A673 (cell line): Measurements from ENCODE around the gene PAQR8. TPM values are rescaled to one million over a fixed set of nuclear protein-coding genes. Genes with fewer than 3 reads are reported as not detected.

ENCODE experiments used
- BruUV-seq: library from RNA; stranded (reverse); fragments of 400-500 nt; replicated peaks from 2 replicates; lab custom pipeline; 2021; lab: Mats Ljungman, UMichigan
- CTCF ChIA-PET: fragments of 300-600 bp; sonication (Branson Sonifier 250); formaldehyde crosslinking; loops from one replicate; lab custom pipeline; 2022; ENCODE audit warnings: antibody characterized with exemption; lab: Charles Lee
- POLR2A ChIA-PET: fragments of 300-600 bp; sonication (Branson Sonifier 250); formaldehyde crosslinking; loops from one replicate; lab custom pipeline; 2022; ENCODE audit warnings: antibody characterized with exemption; ENCODE audit not compliant: low non-redundant PET; lab: Charles Lee
- DNase-seq: peaks from one replicate; pipeline ENCODE4 v3.0.0-alpha.2; 2015; ENCODE audit warnings: low spot score
- H3K27ac ChIP-seq: fragments of 200-600 bp; sonication (generic); 2 replicates; pipeline ENCODE4 v1.5.1; 2016; ENCODE audit warnings: mixed run types, low read depth, mild to moderate bottlenecking, mixed read lengths, antibody characterized with exemption, low read length; ENCODE audit not compliant: poor library complexity, severe bottlenecking
- H3K27me3 ChIP-seq: fragments of 200-600 bp; sonication (generic); replicated peaks from 2 replicates; pipeline ENCODE4 v1.6.1; 2017; ENCODE audit warnings: mixed run types, low read depth, mild to moderate bottlenecking, mixed read lengths, antibody characterized with exemption, low read length; ENCODE audit not compliant: insufficient read depth, poor library complexity
- H3K36me3 ChIP-seq: fragments of 200-600 bp; sonication (generic); 2 replicates; pipeline ENCODE4 v1.6.1; 2016; ENCODE audit warnings: mixed run types, mild to moderate bottlenecking, mixed read lengths, antibody characterized with exemption, low read length; ENCODE audit not compliant: insufficient read depth, poor library complexity, severe bottlenecking
- H3K4me1 ChIP-seq: fragments of 200-600 bp; sonication (generic); 2 replicates; pipeline ENCODE4 v1.6.1; 2017; ENCODE audit warnings: mixed run types, mild to moderate bottlenecking, mixed read lengths, antibody characterized with exemption, low read length; ENCODE audit not compliant: insufficient read depth, poor library complexity, severe bottlenecking
- H3K4me3 ChIP-seq: fragments of 200-600 bp; sonication (generic); 2 replicates; pipeline ENCODE4 v1.5.1; 2016; ENCODE audit warnings: low read depth, mixed run types, mild to moderate bottlenecking, mixed read lengths, low read length; ENCODE audit not compliant: poor library complexity, severe bottlenecking
- H3K9me3 ChIP-seq: fragments of 200-600 bp; sonication (generic); 2 replicates; pipeline ENCODE4 v1.6.1; 2016; ENCODE audit warnings: mixed run types, low read depth, mild to moderate bottlenecking, mixed read lengths, antibody characterized with exemption, low read length; ENCODE audit not compliant: poor library complexity, severe bottlenecking
- EZH2 ChIP-seq: fragments of 200-600 bp; sonication (generic); IDR thresholded peaks from 2 replicates; pipeline ENCODE4 v1.6.1; 2017; ENCODE audit warnings: borderline replicate concordance, low read depth, mild to moderate bottlenecking, mixed read lengths, antibody characterized with exemption, low read length; ENCODE audit not compliant: poor library complexity, severe bottlenecking
- intact Hi-C: fragments of 100-400 bp; cut with micrococcal nuclease; formaldehyde crosslinking; loops from one replicate; pipeline ENCODE4 v1.10.0; 2022; ENCODE audit not compliant: unreplicated experiment
- total RNA-seq: library from RNA; stranded (reverse); gene quantifications from 2 replicates; pipeline ENCODE4 v1.2.3, GENCODE V29; 2021
- TF ChIP-seq, protein P1 (sequence below): fragments of 300-800, 200-600 bp; sonication (generic); conservative IDR thresholded peaks from 2 replicates; pipeline ENCODE4 v1.5.1; 2017; ENCODE audit warnings: low read depth, mild to moderate bottlenecking, antibody characterized with exemption, low read length, moderate library complexity, mixed read lengths

Gene PAQR8
- total RNA-seq, 1 experiment from 2014 or later: 1.5 TPM

DNA sequence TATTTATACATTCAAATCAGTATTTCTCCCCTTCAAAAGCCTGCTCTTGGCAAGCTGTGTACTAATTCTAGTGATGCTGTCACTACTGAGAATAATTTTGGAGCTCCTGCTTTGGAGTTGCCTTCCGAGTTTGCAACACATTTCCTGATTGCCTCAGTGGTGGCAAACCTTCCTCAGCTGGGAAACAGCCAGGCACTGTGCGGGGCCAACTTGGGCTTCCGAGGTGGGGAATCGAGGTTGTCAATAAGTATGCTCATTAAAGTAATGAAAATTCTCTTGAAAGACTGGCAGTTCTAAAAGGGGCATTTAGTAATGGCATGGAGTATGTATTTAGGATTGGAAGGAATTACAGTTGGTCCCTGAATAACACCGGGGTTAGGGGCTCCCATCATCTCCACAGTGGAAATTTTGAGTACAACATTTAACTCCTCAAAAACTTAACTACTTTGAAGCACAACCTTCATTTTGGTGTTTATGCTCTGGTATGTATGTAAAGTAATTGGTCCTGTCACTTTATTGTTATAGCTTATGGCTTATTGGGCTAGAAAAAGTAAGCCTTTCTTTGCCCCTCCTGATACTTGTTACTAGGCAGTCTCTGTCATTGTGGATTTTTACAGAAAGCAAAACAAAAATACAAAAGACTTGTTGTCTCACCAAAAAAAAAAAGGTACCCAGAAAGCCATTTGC, 2.7 kb downstream of the PAQR8 start:
- DNase-seq: no peak
- no TSS peak for BruUV-seq
- TF ChIP-seq, protein P1, sequence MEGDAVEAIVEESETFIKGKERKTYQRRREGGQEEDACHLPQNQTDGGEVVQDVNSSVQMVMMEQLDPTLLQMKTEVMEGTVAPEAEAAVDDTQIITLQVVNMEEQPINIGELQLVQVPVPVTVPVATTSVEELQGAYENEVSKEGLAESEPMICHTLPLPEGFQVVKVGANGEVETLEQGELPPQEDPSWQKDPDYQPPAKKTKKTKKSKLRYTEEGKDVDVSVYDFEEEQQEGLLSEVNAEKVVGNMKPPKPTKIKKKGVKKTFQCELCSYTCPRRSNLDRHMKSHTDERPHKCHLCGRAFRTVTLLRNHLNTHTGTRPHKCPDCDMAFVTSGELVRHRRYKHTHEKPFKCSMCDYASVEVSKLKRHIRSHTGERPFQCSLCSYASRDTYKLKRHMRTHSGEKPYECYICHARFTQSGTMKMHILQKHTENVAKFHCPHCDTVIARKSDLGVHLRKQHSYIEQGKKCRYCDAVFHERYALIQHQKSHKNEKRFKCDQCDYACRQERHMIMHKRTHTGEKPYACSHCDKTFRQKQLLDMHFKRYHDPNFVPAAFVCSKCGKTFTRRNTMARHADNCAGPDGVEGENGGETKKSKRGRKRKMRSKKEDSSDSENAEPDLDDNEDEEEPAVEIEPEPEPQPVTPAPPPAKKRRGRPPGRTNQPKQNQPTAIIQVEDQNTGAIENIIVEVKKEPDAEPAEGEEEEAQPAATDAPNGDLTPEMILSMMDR: no peak
- no peak for TF ChIP-seq EZH2
- H3K4me3 ChIP-seq: no peak overlapping the region
- H3K27ac ChIP-seq: no peak overlapping the region
- ChIA-PET CTCF (interaction anchor here (0.7 kb wide), 1 partner anchor 44 kb away, joined by 7 read pairs; no protein-coding TSS in a partner anchor), POLR2A (no interaction called here)
- intact Hi-C loops: no loop called here
- no peaks in the 10 kb centered on the region for H3K36me3 ChIP-seq
- no peaks in the 10 kb centered on the region for H3K27me3 ChIP-seq
- no peaks in the 10 kb centered on the region for H3K9me3 ChIP-seq
- H3K4me1 ChIP-seq: peaks cover 11% of the 10 kb centered on the region

- ChIA-PET CTCF (no interaction called here), POLR2A (no interaction called here)
- intact Hi-C loops: no loop called here
Observed at GRCh38 chr6:52365317-52365716, 3.4 kb downstream of the PAQR8 start.

GRCh38 chr6:52365866-52366540, 4.1 kb downstream of the PAQR8 start:
- H3K36me3 ChIP-seq: no peaks in the 10 kb centered on the region
- no peak for TF ChIP-seq EZH2
- TF ChIP-seq, protein P1: no peak
- H3K4me1 ChIP-seq: peaks cover 11% of the 10 kb centered on the region
- BruUV-seq: no TSS peak
- no peaks in the 10 kb centered on the region for H3K27me3 ChIP-seq
- H3K4me3 ChIP-seq: no peak overlapping the region
- H3K9me3 ChIP-seq: no peaks in the 10 kb centered on the region
- intact Hi-C loops: no loop called here
- POLR2A ChIA-PET: no interaction called here
- no peak for DNase-seq
- H3K27ac ChIP-seq: no peak overlapping the region
- CTCF ChIA-PET: no interaction called here

More at GRCh38 chr6:52365317-52365716, 3.4 kb downstream of the PAQR8 start:
- Histone ChIP-seq H3K9me3 (no peaks in the 10 kb centered on the region), H3K4me1 (peaks cover 11% of the 10 kb centered on the region), H3K27me3 (no peaks in the 10 kb centered on the region), H3K4me3 (no peak overlapping the region), H3K27ac (no peak overlapping the region), H3K36me3 (no peaks in the 10 kb centered on the region)
- no peak for DNase-seq
- no peak for TF ChIP-seq EZH2
- TF ChIP-seq, protein P1: no peak
- BruUV-seq: no TSS peak
